ENCODE data around the gene FOXN1.

FOXN1 gene

DNA sequence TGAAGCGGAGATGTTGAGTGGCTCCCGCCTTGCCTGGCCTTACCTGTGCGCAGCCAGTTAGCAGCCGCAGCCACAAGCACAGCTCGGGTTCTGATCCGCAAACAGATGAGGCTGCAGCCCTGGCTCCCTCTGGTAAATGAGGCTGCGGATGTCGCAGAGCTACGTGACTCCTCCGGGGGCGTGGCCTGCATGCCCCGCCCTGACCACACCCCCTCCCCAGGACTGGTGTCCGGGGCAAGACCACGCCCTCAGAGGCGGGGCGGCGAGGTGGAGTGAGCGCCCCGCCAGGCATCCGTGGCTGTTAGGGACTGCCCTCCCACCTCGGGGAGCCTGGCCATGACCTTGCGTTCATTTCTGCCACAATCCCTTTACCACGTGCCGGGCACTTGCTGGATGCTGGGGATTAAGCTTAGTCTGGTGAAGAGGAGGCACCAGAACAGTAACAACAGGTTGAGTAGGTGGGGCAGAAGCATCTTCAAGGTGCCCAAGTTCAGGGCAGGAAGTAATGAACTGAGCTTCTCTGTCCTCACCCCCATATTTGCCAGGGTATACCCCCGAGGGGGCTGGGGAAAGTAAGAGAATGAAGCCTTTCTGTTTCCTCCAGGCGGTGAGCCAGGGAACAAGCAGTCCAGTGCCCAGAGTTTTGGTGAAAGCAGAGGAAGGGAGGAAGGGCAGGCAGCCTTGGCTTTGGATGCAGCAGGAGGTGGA lies 70.8 kb downstream of the FOXN1 start, which contains the start of gene ALDOC:
Gene ALDOC (minus strand): TSS at position 138 of the 708 bp plus-strand sequence. CDS start 1,363 bp downstream, outside the sequence.
- DNase-seq: peak; percentile 90 to 95

DNA sequence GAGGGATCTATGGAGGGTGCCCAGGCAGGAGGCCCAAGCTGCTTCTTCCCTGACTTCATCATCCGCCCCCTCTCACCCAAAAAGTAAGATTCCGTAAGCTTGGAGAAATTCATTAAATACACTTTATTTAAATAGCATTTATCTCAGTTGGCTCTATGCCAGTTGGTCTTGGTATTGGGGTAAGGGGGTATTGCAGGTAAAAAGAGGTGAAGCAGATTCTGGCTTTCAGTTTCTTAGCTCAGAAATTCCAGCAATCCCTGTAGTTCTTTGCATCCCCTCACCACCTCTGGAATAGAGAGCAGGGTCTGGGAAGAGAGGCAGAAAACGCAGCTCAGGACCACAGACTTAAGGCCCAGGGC lies 71.3 kb downstream of the FOXN1 start:
- no peak for DNase-seq

DNA sequence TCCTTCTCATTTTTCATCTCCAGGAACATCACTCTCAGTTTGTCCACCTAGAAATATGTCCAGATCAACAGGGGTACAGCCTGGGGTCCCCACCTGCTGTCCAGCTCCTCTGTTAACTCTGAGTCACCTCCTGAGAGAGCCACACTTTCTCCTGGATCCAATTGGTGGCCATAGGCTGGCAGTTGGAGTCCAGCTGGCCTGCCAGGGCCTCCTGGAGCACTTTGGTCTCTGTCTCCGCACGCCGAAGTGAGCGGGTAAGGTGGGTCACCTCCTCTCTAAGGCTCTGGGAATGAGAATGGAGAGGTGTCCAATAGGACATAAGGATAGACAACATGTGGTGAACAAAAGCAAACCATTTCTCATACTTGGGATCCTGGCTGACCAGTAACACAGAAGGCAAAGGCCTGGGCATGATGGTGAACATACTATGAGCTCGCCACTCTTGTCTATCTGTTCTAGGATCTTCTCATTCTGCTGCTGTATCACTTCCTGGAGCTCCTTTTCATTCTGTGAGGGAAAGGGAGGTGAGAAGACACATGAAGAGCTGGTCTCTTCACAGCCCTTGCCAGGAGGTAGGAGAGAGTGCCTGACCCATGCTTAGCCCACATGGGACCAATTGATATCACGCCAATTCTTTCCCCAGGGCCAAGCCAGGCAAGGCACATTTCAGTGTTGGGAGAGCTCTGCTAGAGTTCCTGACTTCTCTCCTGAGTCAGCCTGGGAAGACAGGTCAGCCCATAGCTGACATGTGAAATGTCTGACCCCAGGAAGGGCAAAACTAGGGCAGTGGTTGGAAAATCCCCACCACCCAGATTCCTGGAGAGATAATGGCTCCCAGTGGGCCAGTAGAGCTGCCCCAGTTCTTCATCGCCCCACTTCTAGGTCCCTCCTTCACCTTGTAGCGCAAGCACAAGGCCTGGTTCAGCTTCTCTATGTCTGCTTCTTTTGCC lies 72.4 kb downstream of the FOXN1 start:
- DNase-seq: no peak

DNA sequence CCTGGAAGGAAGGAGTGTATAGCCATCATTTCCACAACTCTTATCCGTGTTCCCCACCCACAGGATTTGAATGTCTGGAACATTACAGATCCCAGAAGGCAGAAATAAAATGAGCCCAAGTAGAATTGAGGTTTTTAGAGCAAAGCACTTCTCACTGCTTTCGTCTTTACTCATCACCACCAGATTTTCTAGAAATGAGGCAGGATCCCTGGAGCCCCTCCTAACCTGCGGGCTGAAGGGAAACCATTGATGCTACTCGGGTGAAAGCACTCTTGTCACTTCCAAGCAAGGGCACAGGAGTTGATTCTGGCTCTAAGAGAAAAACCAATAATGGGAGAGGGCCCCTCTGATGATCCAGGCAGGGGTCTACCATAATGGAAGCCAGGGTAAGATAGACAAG lies 73.4 kb downstream of the FOXN1 start:
- no peak for DNase-seq

DNA sequence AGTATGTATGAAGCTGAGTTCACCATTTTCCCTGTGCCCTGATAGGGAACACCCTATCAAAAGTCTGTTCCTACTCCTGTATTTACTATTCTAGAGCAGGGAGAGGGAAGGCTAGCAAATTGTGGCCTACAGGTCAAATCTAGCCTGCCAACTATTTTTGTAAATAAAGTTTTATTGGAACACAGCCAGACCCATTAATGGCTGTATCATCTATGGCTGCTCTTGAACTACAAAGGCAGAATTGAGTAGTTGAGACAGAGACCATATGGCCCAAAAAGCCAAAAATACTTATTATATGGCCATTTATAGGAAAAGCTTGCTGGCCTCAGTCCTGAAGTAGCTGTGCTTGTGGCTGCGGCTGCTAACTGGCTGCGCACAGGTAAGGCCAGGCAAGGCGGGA lies 74.8 kb downstream of the FOXN1 start:
- DNase-seq: no peak

DNA sequence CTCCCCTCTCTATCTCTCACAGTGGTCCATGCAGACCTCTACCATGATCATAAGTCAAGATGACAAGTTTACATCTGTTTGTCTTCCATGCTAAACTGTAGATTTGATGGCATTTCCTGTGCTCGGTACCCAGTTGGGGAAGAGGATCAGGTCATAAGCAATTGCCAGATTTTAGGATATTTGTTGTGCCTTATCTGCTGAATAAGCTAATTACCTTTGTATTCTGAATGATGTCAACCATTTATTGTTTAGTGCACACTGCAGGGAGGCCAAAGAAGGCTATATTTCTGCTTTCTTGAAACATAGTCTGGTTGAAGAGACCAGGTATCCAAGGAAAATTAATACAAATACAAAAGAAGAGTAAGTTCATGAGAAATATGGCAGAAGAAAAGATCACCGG lies 76.4 kb downstream of the FOXN1 start:
- DNase-seq: no peak

DNA sequence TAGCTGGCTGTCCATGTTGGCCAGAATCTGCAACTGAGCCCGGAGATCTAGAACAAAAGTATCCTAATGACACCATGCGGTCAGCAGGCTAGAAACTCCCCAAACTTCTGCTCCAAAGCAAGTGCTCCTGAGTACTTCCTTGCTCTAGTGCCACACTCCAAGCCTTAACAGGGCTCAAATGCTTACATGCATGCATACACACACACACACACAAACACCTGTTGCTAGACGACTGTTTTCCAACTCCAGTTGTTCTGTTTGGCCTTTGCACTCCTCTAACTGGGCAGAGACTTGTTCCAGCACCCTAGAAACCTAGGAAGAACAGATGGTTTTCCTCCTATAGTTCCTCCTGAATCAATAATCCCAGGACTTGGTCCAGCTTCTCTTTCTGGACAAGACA lies 78.3 kb downstream of the FOXN1 start:
- DNase-seq: no peak

DNA sequence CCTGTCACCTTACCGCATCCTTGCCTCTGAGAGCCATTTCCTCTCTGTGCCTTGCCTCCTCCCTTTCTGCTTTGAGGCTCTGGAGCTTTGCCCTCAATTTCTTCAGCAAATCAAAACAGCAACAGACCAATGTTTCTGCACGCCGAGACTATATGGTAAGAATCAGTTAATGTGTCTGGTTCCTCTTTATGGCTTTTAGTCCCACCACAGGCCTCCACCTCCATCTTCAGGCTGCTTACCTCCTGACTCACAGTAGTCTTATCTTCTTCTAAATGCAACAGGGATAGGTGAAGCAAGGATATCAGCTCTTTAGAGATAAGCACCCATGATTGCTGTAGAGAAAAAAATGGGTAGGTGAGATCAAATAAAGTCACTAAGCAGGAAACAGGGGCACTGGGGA lies 79.7 kb downstream of the FOXN1 start:
- DNase-seq: no peak
